SK-N-SH (cell line): ENCODE data around the gene ETAA1.

Source experiments
- EP300 ChIP-seq, 2 experiments: IDR thresholded peaks; 2 replicates each; pipeline versions ENCODE4 v1.4.0 to v1.6.1; 2012; ENCODE audit warnings: borderline replicate concordance in 1 of 2, low read depth in 1 of 2, low read length in 1 of 2
- MXI1 ChIP-seq: IDR thresholded peaks from 2 replicates; pipeline ENCODE4 v1.6.1; 2012; ENCODE audit warnings: mild to moderate bottlenecking, low read depth, low read length, improper control_type of control experiment
- RAD21 ChIP-seq: IDR thresholded peaks from 2 replicates; pipeline ENCODE4 v1.6.1; 2012; ENCODE audit warnings: mild to moderate bottlenecking, low read length
- RFX5 ChIP-seq: IDR thresholded peaks from 2 replicates; pipeline ENCODE4 v1.6.1; 2012; ENCODE audit warnings: mild to moderate bottlenecking, improper control_type of control experiment, low read length
- YY1 ChIP-seq: IDR thresholded peaks from 2 replicates; pipeline ENCODE4 v1.4.0; 2012; ENCODE audit warnings: low read depth, mild to moderate bottlenecking
- TF ChIP-seq, protein P1 (sequence below): fragments of 150-350 bp; IDR thresholded peaks from 2 replicates; pipeline ENCODE4 v1.6.1; 2016; ENCODE audit warnings: mild to moderate bottlenecking, low read depth, low read length
- TF ChIP-seq, protein P2 (sequence below): fragments of 200-600 bp; sonication (generic); IDR thresholded peaks from 2 replicates; pipeline ENCODE4 v1.6.1; 2017; ENCODE audit warnings: antibody characterized with exemption, mild to moderate bottlenecking, moderate library complexity
- TF ChIP-seq, protein P3 (sequence below): fragments of 150-350 bp; IDR thresholded peaks from 2 replicates; pipeline ENCODE4 v1.6.1; 2017; ENCODE audit warnings: antibody characterized with exemption, low read length, low read depth, borderline replicate concordance
- TF ChIP-seq, protein P4 (sequence below): IDR thresholded peaks from 2 replicates; pipeline ENCODE4 v1.4.0; 2012; ENCODE audit warnings: low read depth, borderline replicate concordance

DNA sequence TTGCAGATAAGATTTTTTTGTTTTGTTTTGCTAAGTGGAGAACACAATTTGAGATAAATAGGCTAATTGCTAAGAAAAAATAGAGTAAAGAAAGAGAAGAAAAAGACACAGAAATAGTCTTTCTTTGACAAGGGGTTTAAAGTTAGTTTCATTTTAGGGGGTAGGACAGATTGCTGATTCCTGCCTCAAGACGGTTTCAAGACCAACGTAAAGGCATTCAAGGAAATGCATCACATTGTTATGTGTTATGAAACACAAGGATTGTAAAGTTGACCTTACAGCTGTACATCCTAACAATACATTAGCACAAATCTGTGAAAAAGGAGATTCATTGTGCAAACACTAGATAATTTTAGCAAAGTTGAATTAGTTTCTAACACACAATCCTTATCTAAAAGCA is 22.7 kb upstream of the ETAA1 start:
- TF ChIP-seq YY1 (no peak), EP300 (IDR thresholded peaks at IDR 0.05; ENCODE audit: borderline replicate concordance in 1 of 2, low read depth in 1 of 2, low read length in 1 of 2) (no peak), RAD21 (no peak), MXI1 (no peak), RFX5 (no peak)
- TF ChIP-seq, protein P1, sequence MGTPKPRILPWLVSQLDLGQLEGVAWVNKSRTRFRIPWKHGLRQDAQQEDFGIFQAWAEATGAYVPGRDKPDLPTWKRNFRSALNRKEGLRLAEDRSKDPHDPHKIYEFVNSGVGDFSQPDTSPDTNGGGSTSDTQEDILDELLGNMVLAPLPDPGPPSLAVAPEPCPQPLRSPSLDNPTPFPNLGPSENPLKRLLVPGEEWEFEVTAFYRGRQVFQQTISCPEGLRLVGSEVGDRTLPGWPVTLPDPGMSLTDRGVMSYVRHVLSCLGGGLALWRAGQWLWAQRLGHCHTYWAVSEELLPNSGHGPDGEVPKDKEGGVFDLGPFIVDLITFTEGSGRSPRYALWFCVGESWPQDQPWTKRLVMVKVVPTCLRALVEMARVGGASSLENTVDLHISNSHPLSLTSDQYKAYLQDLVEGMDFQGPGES, result no peak
- TF ChIP-seq, protein P2, sequence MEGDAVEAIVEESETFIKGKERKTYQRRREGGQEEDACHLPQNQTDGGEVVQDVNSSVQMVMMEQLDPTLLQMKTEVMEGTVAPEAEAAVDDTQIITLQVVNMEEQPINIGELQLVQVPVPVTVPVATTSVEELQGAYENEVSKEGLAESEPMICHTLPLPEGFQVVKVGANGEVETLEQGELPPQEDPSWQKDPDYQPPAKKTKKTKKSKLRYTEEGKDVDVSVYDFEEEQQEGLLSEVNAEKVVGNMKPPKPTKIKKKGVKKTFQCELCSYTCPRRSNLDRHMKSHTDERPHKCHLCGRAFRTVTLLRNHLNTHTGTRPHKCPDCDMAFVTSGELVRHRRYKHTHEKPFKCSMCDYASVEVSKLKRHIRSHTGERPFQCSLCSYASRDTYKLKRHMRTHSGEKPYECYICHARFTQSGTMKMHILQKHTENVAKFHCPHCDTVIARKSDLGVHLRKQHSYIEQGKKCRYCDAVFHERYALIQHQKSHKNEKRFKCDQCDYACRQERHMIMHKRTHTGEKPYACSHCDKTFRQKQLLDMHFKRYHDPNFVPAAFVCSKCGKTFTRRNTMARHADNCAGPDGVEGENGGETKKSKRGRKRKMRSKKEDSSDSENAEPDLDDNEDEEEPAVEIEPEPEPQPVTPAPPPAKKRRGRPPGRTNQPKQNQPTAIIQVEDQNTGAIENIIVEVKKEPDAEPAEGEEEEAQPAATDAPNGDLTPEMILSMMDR, result no peak
- TF ChIP-seq, protein P3, sequence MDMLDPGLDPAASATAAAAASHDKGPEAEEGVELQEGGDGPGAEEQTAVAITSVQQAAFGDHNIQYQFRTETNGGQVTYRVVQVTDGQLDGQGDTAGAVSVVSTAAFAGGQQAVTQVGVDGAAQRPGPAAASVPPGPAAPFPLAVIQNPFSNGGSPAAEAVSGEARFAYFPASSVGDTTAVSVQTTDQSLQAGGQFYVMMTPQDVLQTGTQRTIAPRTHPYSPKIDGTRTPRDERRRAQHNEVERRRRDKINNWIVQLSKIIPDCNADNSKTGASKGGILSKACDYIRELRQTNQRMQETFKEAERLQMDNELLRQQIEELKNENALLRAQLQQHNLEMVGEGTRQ, result no peak
- TF ChIP-seq, protein P4, sequence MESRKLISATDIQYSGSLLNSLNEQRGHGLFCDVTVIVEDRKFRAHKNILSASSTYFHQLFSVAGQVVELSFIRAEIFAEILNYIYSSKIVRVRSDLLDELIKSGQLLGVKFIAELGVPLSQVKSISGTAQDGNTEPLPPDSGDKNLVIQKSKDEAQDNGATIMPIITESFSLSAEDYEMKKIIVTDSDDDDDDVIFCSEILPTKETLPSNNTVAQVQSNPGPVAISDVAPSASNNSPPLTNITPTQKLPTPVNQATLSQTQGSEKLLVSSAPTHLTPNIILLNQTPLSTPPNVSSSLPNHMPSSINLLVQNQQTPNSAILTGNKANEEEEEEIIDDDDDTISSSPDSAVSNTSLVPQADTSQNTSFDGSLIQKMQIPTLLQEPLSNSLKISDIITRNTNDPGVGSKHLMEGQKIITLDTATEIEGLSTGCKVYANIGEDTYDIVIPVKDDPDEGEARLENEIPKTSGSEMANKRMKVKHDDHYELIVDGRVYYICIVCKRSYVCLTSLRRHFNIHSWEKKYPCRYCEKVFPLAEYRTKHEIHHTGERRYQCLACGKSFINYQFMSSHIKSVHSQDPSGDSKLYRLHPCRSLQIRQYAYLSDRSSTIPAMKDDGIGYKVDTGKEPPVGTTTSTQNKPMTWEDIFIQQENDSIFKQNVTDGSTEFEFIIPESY, result no peak
